H9 (cell line): ENCODE data around the gene PTCH1. TPM values are rescaled to one million over a fixed set of nuclear protein-coding genes. Genes with fewer than 3 reads are reported as not detected.

Experiments
- DNase-seq: peaks from one replicate; pipeline ENCODE4 v3.0.0-alpha.2; 2017
- H2AFZ ChIP-seq: one replicate; pipeline ENCODE4 v1.6.1; 2013; ENCODE audit warnings: mild to moderate bottlenecking, low read length, control low read depth, moderate library complexity
- H2AK5ac ChIP-seq: 2 replicates; pipeline ENCODE4 v1.6.1; 2013; ENCODE audit warnings: low read length, control low read depth, mixed read lengths; ENCODE audit not compliant: insufficient read length
- H2BK120ac ChIP-seq: one replicate; pipeline ENCODE4 v1.6.1; 2013; ENCODE audit warnings: low read depth, mild to moderate bottlenecking, low read length, control low read depth, inconsistent platforms; ENCODE audit not compliant: poor library complexity, severe bottlenecking
- H2BK12ac ChIP-seq: 2 replicates; pipeline ENCODE4 v1.6.1; 2013; ENCODE audit warnings: low read length, control low read depth, mixed read lengths, low read depth; ENCODE audit not compliant: insufficient read length
- H2BK15ac ChIP-seq: 2 replicates; pipeline ENCODE4 v1.6.1; 2013; ENCODE audit warnings: low read depth, low read length, control low read depth
- H2BK20ac ChIP-seq: one replicate; pipeline ENCODE4 v1.6.1; 2013; ENCODE audit warnings: low read depth, mild to moderate bottlenecking, low read length, control low read depth, inconsistent platforms; ENCODE audit not compliant: poor library complexity, severe bottlenecking
- H2BK5ac ChIP-seq: 2 replicates; pipeline ENCODE4 v1.6.1; 2013; ENCODE audit warnings: low read length, control low read depth, mixed read lengths; ENCODE audit not compliant: insufficient read length
- H3K14ac ChIP-seq: 2 replicates; pipeline ENCODE4 v1.6.1; 2013; ENCODE audit warnings: low read length, control low read depth; ENCODE audit not compliant: insufficient read depth
- H3K18ac ChIP-seq: 2 replicates; pipeline ENCODE4 v1.6.1; 2013; ENCODE audit warnings: low read depth, mild to moderate bottlenecking, mixed read lengths, low read length, control low read depth; ENCODE audit not compliant: insufficient read length
- H3K23ac ChIP-seq: 2 replicates; pipeline ENCODE4 v1.6.1; 2013; ENCODE audit warnings: low read length, control low read depth, mixed read lengths, low read depth; ENCODE audit not compliant: insufficient read length
- H3K23me2 ChIP-seq: 2 replicates; pipeline ENCODE4 v1.6.1; 2013; ENCODE audit warnings: low read depth, mild to moderate bottlenecking, mixed read lengths, low read length, control low read depth; ENCODE audit not compliant: insufficient read length, poor library complexity, severe bottlenecking
- H3K27ac ChIP-seq: 2 replicates; pipeline ENCODE4 v1.5.1; 2013; ENCODE audit warnings: low read length, control low read depth, mixed read lengths, low read depth; ENCODE audit not compliant: insufficient read length
- H3K27me3 ChIP-seq: 2 replicates; pipeline ENCODE4 v1.6.1; 2013; ENCODE audit warnings: low read length, control low read depth, inconsistent platforms; ENCODE audit not compliant: insufficient read depth
- H3K4ac ChIP-seq: 2 replicates; pipeline ENCODE4 v1.6.1; 2013; ENCODE audit warnings: low read depth, mild to moderate bottlenecking, control low read depth, inconsistent platforms, low read length, moderate library complexity
- H3K4me1 ChIP-seq: 2 replicates; pipeline ENCODE4 v1.6.1; 2013; ENCODE audit warnings: low read length, control low read depth, inconsistent platforms; ENCODE audit not compliant: insufficient read depth
- H3K4me2 ChIP-seq: 2 replicates; pipeline ENCODE4 v1.6.1; 2013; ENCODE audit warnings: low read length, control low read depth, mixed read lengths; ENCODE audit not compliant: insufficient read length, insufficient read depth
- H3K56ac ChIP-seq: 2 replicates; pipeline ENCODE4 v1.6.1; 2013; ENCODE audit warnings: low read depth, mild to moderate bottlenecking, mixed read lengths, low read length, control low read depth; ENCODE audit not compliant: insufficient read length
- H3K79me1 ChIP-seq: 2 replicates; pipeline ENCODE4 v1.6.1; 2013; ENCODE audit warnings: low read depth, mild to moderate bottlenecking, moderate library complexity, low read length, control low read depth, inconsistent platforms; ENCODE audit not compliant: insufficient read depth, poor library complexity, severe bottlenecking
- H3K79me2 ChIP-seq: 2 replicates; pipeline ENCODE4 v1.6.1; 2013; ENCODE audit warnings: low read length, control low read depth, inconsistent platforms; ENCODE audit not compliant: insufficient read depth
- H3K9ac ChIP-seq: 2 replicates; pipeline ENCODE4 v1.6.1; 2013; ENCODE audit warnings: low read length, control low read depth, mixed read lengths; ENCODE audit not compliant: insufficient read length; ENCODE audit errors: extremely low read depth
- H3K9me3 ChIP-seq: one replicate; pipeline ENCODE4 v1.6.1; 2013; ENCODE audit warnings: low read depth, low read length, inconsistent platforms; ENCODE audit not compliant: control insufficient read depth
- H3T11ph ChIP-seq: one replicate; pipeline ENCODE4 v1.6.1; 2013; ENCODE audit warnings: mild to moderate bottlenecking, low read length, control low read depth, inconsistent platforms
- H4K20me1 ChIP-seq: one replicate; pipeline ENCODE4 v1.6.1; 2013; ENCODE audit not compliant: control insufficient read depth, insufficient read length, insufficient read depth
- H4K5ac ChIP-seq: 2 replicates; pipeline ENCODE4 v1.6.1; 2013; ENCODE audit warnings: low read depth, mild to moderate bottlenecking, mixed read lengths, low read length, control low read depth; ENCODE audit not compliant: insufficient read length
- H4K8ac ChIP-seq: replicated peaks from 2 replicates; pipeline ENCODE4 v1.6.1; 2013; ENCODE audit warnings: low read length, control low read depth, mixed read lengths, low read depth; ENCODE audit not compliant: insufficient read length
- H4K91ac ChIP-seq: 2 replicates; pipeline ENCODE4 v1.6.1; 2013; ENCODE audit warnings: low read depth, mild to moderate bottlenecking, moderate library complexity, mixed read lengths, low read length, control low read depth; ENCODE audit not compliant: insufficient read length
- H3K27ac Mint-ChIP-seq, 3 experiments: 2 replicates in 2 of 3; 3 replicates in 1 of 3; pipeline ENCODE4 v1.8.0; 2020 to 2021; ENCODE audit warnings: mixed read lengths in 3 of 3, mild to moderate bottlenecking in 1 of 3, moderate library complexity in 1 of 3
- H3K27me3 Mint-ChIP-seq: 2 replicates; pipeline ENCODE4 v1.8.0; 2021; ENCODE audit warnings: low read depth, mild to moderate bottlenecking, moderate library complexity, mixed read lengths
- H3K36me3 Mint-ChIP-seq, 3 experiments: 2 replicates in 2 of 3; 3 replicates in 1 of 3; pipeline ENCODE4 v1.8.0; 2020 to 2021; ENCODE audit warnings: low read depth in 3 of 3, mixed read lengths in 3 of 3; ENCODE audit not compliant: insufficient read depth in 1 of 3
- H3K4me1 Mint-ChIP-seq, 2 experiments: 2 replicates each; pipeline ENCODE4 v1.8.0; 2020; ENCODE audit warnings: mixed read lengths in 2 of 2
- H3K4me3 Mint-ChIP-seq, 2 experiments: 2 replicates in 1 of 2; 3 replicates in 1 of 2; pipeline ENCODE4 v1.8.0; 2020 to 2021; ENCODE audit warnings: mild to moderate bottlenecking in 2 of 2, mixed read lengths in 2 of 2, moderate library complexity in 1 of 2
- H3K9me3 Mint-ChIP-seq, 2 experiments: 2 replicates in 1 of 2; 3 replicates in 1 of 2; pipeline ENCODE4 v1.8.0; 2020; ENCODE audit warnings: mild to moderate bottlenecking in 2 of 2, mixed read lengths in 2 of 2, moderate library complexity in 1 of 2
- WGBS: extraction: QIAGEN DNeasy Blood & Tissue Kit; methylation state at CpG from one replicate; pipeline ENCODE4 v1.1.7; 2013; ENCODE audit warnings: missing lambda C conversion rate, low lambda C conversion rate, mixed read lengths; ENCODE audit not compliant: insufficient read length; ENCODE audit errors: extremely low coverage; 5-methylcytosine and 5-hydroxymethylcytosine counted together
- total RNA-seq: library from RNA; stranded (reverse); gene quantifications from 2 replicates; pipeline ENCODE4 v1.2.1, GENCODE V29; 2021
- TF ChIP-seq, protein P1 (sequence below): fragments of 200-600 bp; sonication (generic); conservative IDR thresholded peaks from 3 replicates; pipeline ENCODE4 v1.8.0; 2021; ENCODE audit warnings: antibody characterized with exemption, mild to moderate bottlenecking

PTCH1 gene
- total RNA-seq, 1 experiment from 2014 or later: 9.1 TPM

DNA sequence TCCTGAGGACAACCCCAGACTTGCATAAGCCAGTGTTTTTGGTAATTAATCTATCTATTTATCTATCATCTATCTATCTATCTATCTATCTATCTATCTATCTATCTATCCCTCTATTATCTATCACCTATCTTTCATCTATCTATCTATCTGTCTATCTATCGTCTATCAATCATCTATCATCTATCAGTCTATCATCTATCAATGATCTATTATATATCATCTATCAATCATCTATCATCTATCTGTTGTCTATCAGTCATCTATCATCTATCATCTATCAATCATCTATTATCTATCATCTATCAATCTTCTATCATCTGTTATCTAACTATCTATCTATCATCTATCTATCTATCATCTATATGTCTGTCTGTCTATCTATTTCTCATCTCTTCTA lies 85.5 kb downstream of the PTCH1 start:
- no peak overlapping the region for H3K27ac ChIP-seq
- TF ChIP-seq, protein P1, sequence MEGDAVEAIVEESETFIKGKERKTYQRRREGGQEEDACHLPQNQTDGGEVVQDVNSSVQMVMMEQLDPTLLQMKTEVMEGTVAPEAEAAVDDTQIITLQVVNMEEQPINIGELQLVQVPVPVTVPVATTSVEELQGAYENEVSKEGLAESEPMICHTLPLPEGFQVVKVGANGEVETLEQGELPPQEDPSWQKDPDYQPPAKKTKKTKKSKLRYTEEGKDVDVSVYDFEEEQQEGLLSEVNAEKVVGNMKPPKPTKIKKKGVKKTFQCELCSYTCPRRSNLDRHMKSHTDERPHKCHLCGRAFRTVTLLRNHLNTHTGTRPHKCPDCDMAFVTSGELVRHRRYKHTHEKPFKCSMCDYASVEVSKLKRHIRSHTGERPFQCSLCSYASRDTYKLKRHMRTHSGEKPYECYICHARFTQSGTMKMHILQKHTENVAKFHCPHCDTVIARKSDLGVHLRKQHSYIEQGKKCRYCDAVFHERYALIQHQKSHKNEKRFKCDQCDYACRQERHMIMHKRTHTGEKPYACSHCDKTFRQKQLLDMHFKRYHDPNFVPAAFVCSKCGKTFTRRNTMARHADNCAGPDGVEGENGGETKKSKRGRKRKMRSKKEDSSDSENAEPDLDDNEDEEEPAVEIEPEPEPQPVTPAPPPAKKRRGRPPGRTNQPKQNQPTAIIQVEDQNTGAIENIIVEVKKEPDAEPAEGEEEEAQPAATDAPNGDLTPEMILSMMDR: no peak
- no peak overlapping the region for H2BK120ac ChIP-seq
- H2AK5ac ChIP-seq: no peak overlapping the region
- H4K8ac ChIP-seq: no peak overlapping the region
- H3K79me1 ChIP-seq: no peaks in the 10 kb centered on the region
- H3K79me2 ChIP-seq: no peaks in the 10 kb centered on the region
- Mint-ChIP-seq H3K27ac (no peak overlapping the region), H3K9me3 (peaks cover 17 to 19% of the 10 kb centered on the region in 2 experiments), H3K36me3 (peaks cover 4 to 12% (median 11%) of the 10 kb centered on the region in 3 experiments; a peak in 5 of 7 replicates), H3K27me3 (peaks cover 43% of the 10 kb centered on the region), H3K4me1 (peaks cover 14% of the 10 kb centered on the region in 2 experiments), H3K4me3 (no peak overlapping the region)
- no peak overlapping the region for H3K18ac ChIP-seq
- no peaks in the 10 kb centered on the region for H3K27me3 ChIP-seq
- H3K4ac ChIP-seq: no peak overlapping the region
- H3K23me2 ChIP-seq: peaks cover 3% of the 10 kb centered on the region
- no peak for DNase-seq
- H4K20me1 ChIP-seq: no peaks in the 10 kb centered on the region
- no peak overlapping the region for H3K9ac ChIP-seq
- no peak overlapping the region for H3K56ac ChIP-seq
- no peak overlapping the region for H3K4me2 ChIP-seq
- H2BK20ac ChIP-seq: no peak overlapping the region
- no peak overlapping the region for H2BK12ac ChIP-seq
- no peak overlapping the region for H3T11ph ChIP-seq
- H2BK5ac ChIP-seq: no peak overlapping the region
- no peak overlapping the region for H3K23ac ChIP-seq
- no peak overlapping the region for H4K91ac ChIP-seq
- H3K4me1 ChIP-seq: peaks cover 5% of the 10 kb centered on the region; the same call in 1 of the 2 replicates
- no peak overlapping the region for H4K5ac ChIP-seq
- no peak overlapping the region for H3K14ac ChIP-seq
- 100% methylated on average over 1 of the region's 1 CpG for WGBS
- H3K9me3 ChIP-seq: no peaks in the 10 kb centered on the region
- no peak overlapping the region for H2BK15ac ChIP-seq
- H2AFZ ChIP-seq: no peak overlapping the region
